ENCODE data around the gene SST. TPM values are rescaled to one million over a fixed set of nuclear protein-coding genes. Genes with fewer than 3 reads are reported as not detected.

The SST gene
- total and polyA plus RNA-seq, 9 donors = 0.16 to 7.5 (median 0.63) TPM; not detected in 3

DNA sequence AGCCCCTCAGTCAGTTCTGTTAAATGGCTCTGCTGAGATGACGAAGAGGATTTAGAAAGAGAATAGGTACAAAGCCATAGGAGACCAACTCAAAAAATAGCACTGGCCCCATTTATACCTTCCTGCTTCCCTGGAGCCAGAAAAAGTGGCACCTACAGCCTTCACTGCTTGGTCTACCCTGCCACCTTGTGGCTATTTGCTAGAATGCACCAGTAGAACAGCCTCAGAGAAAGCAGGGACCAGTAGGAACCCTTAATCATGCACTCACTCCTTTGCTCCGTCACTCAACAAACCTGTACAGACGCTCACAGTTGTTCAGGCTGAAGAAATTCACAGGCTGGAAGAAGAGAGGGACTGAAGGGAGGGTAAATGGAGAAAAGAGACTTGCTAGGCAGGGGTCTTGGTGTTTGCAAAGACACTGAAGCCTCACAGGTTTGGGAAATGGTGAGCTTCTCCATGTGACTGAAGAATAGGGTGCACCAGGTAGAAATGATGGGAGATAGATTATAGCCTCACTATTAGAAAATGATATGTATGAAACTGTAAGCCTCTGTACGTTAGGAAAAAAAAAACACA, 44.3 kb upstream of the SST start:
- TF ChIP-seq POLR2A (IDR thresholded peaks at IDR 0.05) = no peak
- TF ChIP-seq, protein P1, sequence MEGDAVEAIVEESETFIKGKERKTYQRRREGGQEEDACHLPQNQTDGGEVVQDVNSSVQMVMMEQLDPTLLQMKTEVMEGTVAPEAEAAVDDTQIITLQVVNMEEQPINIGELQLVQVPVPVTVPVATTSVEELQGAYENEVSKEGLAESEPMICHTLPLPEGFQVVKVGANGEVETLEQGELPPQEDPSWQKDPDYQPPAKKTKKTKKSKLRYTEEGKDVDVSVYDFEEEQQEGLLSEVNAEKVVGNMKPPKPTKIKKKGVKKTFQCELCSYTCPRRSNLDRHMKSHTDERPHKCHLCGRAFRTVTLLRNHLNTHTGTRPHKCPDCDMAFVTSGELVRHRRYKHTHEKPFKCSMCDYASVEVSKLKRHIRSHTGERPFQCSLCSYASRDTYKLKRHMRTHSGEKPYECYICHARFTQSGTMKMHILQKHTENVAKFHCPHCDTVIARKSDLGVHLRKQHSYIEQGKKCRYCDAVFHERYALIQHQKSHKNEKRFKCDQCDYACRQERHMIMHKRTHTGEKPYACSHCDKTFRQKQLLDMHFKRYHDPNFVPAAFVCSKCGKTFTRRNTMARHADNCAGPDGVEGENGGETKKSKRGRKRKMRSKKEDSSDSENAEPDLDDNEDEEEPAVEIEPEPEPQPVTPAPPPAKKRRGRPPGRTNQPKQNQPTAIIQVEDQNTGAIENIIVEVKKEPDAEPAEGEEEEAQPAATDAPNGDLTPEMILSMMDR (IDR thresholded peaks at IDR 0.05) = peak; percentile 79 to 85 (median 80)
- no peak overlapping the region for H3K27ac ChIP-seq
- intact Hi-C loops (cut with DNase I) = loop anchor here in 2 of 4 donors (5.0 to 10.0 kb wide), 3 partner anchors 400 to 1100 kb away; partner anchors contain the start of gene AHSG (in 1 of the 2)
- no peaks in the 10 kb centered on the region for H3K4me1 ChIP-seq (ENCODE audit: insufficient read depth)
- 18 to 20% (median 19%) methylated on average over 4 of the region's 4 CpGs for WGBS, 3 donors
- H3K4me3 ChIP-seq = no peak overlapping the region
- DNase-seq = peak in 4 of 5 donors; percentile 52 to 78 (median 58)
- H3K27me3 ChIP-seq = no peaks in the 10 kb centered on the region
- H3K9me3 ChIP-seq = no peaks in the 10 kb centered on the region
- no peaks in the 10 kb centered on the region for H3K36me3 ChIP-seq

DNA sequence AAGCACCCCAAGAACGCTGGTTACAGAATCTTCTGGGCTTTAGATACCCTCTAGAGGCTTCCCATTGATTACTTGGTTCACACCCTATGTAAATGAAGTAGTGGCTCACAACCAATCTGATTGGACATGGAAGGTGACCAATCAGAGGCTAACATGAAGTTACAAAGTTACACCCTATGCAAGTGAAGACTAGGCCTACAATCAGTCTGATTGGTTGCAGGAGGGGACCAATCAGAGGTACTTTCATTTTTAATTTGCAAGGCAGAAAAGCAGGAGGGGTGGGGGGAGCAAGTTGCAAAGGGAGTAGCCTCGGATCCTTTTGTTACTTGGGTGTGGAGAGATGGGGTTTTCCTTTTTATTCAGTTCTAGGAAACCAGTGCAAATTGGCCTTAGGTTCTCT, 43.3 kb upstream of the SST start:
- Histone ChIP-seq H3K9me3 (no peaks in the 10 kb centered on the region), H3K36me3 (no peaks in the 10 kb centered on the region), H3K27me3 (no peaks in the 10 kb centered on the region), H3K27ac (no peak overlapping the region), H3K4me1 (ENCODE audit: insufficient read depth) (no peaks in the 10 kb centered on the region), H3K4me3 (no peak overlapping the region)
- no peak for TF ChIP-seq EP300 (IDR thresholded peaks at IDR 0.05)
- TF ChIP-seq POLR2A (IDR thresholded peaks at IDR 0.05) = no peak
- TF ChIP-seq, protein P1 (IDR thresholded peaks at IDR 0.05) = no peak
- intact Hi-C loops (cut with DNase I) = loop anchor here in 2 of 4 donors (5.0 to 10.0 kb wide), 3 partner anchors 399 to 1099 kb away; partner anchors contain the start of gene AHSG (in 1 of the 2)
- DNase-seq = no peak
- 77 to 84% (median 84%) methylated on average over 2 of the region's 2 CpGs for WGBS, 3 donors

DNA sequence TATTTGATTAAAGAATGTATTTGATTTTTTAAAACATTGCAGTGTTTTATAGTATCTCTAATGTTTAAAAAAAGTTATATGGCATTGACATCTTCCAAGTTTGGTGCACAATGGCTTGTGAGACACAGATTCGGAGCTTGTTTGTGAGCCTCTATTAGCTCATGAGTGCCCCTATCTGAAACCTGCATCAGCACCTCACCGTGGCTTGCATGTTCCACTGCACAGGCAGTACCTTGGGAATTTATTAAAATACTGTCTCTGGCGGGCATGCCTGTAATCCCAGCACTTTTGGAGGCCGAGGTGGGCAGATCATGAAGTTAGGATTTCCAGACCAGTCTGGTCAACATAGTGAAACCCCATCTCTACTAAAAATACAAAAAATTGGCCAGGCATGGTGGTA, 39.0 kb upstream of the SST start:
- H3K4me1 ChIP-seq (ENCODE audit: insufficient read depth) = no peaks in the 10 kb centered on the region
- TF ChIP-seq POLR2A (IDR thresholded peaks at IDR 0.05) = no peak
- TF ChIP-seq, protein P1 (IDR thresholded peaks at IDR 0.05) = no peak
- no peak for TF ChIP-seq EP300 (IDR thresholded peaks at IDR 0.05)
- intact Hi-C loops (cut with DNase I) = no loop called here
- DNase-seq = no peak
- H3K4me3 ChIP-seq = no peak overlapping the region
- no peak overlapping the region for H3K27ac ChIP-seq
- H3K9me3 ChIP-seq = no peaks in the 10 kb centered on the region
- H3K27me3 ChIP-seq = no peaks in the 10 kb centered on the region
- H3K36me3 ChIP-seq = no peaks in the 10 kb centered on the region
- WGBS, 3 donors = 73 to 80% (median 79%) methylated on average over 4 of the region's 4 CpGs

DNA sequence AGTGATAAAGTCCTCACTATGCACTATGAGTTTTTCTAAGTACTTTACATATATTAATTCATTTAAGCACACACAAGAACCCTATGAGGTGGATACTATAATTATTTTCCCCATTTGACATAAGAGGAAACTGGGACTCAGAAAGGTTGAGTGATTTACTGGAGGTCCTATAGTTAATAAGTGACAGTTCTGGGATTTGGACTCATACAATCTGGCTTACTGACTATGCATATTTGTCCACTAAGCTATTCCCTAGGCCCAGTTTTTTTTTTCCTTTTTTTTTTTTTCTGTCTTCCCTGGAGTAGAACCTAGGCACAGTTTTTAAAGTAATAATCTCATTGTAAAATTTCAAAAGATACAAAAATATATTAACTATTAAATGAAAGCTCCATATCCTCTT, 38.5 kb upstream of the SST start:
- H3K9me3 ChIP-seq = no peaks in the 10 kb centered on the region
- DNase-seq = no peak
- no peak overlapping the region for H3K4me3 ChIP-seq
- no peaks in the 10 kb centered on the region for H3K36me3 ChIP-seq
- intact Hi-C loops (cut with DNase I) = no loop called here
- no peak overlapping the region for H3K27ac ChIP-seq
- TF ChIP-seq EP300 (IDR thresholded peaks at IDR 0.05) (no peak), POLR2A (IDR thresholded peaks at IDR 0.05) (no peak)
- TF ChIP-seq, protein P1 (IDR thresholded peaks at IDR 0.05) = no peak
- no peaks in the 10 kb centered on the region for H3K27me3 ChIP-seq
- H3K4me1 ChIP-seq (ENCODE audit: insufficient read depth) = no peaks in the 10 kb centered on the region
